Measurements from ENCODE around the gene TUBA1B. TPM values are rescaled to one million over a fixed set of nuclear protein-coding genes. Genes with fewer than 3 reads are reported as not detected.
A peak's percentile ranks its signal among the peaks of the same experiment; 100 is the strongest.

Gene TUBA1B
- total RNA-seq, 1 experiment from 2014 or later: 4,374 TPM

DNA sequence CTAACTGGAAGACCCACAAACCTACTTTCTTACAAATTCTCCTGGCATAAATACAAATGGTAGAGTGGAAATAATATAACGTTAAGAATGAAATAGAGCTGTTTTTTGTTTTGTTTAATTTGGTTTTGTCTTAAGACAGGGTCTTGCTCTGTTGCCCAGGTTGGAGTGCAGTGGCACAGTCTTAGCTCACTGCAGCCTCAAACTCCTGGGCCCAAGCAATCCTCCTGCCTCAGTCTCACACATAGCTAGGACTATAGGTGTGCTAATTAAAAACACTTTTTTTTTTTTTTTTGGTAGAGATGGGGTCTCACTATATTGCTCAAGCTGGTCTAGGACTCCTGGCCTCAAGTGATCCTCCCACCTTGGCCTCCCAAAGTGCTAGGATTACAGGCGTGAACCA, 32.5 kb downstream of the TUBA1B start:
- ATAC-seq: no peak
- H3K4me2 ChIP-seq (ENCODE audit: low read length): no peak overlapping the region
- H3K4me3 ChIP-seq (ENCODE audit: low read length): no peak overlapping the region
- H3K9ac ChIP-seq (ENCODE audit: low read length): no peak overlapping the region
- H4K20me1 ChIP-seq (ENCODE audit: low read length): no peaks in the 10 kb centered on the region
- ChIA-PET CTCF (interaction anchor here (0.5 to 1.7 kb wide), 3 partner anchors 10 to 117 kb away, joined by 4 to 13 read pairs (median 4); no protein-coding TSS in a partner anchor), POLR2A (ENCODE audit: unreplicated experiment) (no interaction called here)
- peaks cover 2% of the 10 kb centered on the region; the same call in 1 of the 2 replicates for H3K36me3 ChIP-seq (ENCODE audit: low read depth, low read length)
- intact Hi-C loops (cut with micrococcal nuclease): no loop called here
- H3K9me3 ChIP-seq (ENCODE audit: low read length): no peaks in the 10 kb centered on the region
- no TSS peak for BruUV-seq (replicated peaks)
- no peaks in the 10 kb centered on the region for H3F3A ChIP-seq (ENCODE audit: low read length, unreplicated experiment)
- H2AFZ ChIP-seq (ENCODE audit: low read length): no peak overlapping the region
- no peak overlapping the region for H3K27ac ChIP-seq (ENCODE audit: low read length)
- H3K27me3 ChIP-seq (ENCODE audit: low read length): peaks cover 8% of the 10 kb centered on the region
- TF ChIP-seq CTCF (conservative IDR thresholded peaks at IDR 0.05; ENCODE audit: low read depth, low read length) (no peak), EZH2phosphoT487 (IDR thresholded peaks at IDR 0.05; ENCODE audit: borderline replicate concordance, low read length) (no peak), EZH2 (IDR thresholded peaks at IDR 0.05; ENCODE audit: low read length, unreplicated experiment) (no peak)
- no peaks in the 10 kb centered on the region for H3K79me2 ChIP-seq (ENCODE audit: low read length)
- no peaks in the 10 kb centered on the region for H3K9me2 ChIP-seq (replicated peaks; ENCODE audit: low read length)
- H3K4me1 ChIP-seq (ENCODE audit: insufficient read depth, low read length): peaks cover 8% of the 10 kb centered on the region; the same call in 1 of the 2 replicates
- DNase-seq: no peak

GRCh38 chr12:49098035-49098451, 33.2 kb downstream of the TUBA1B start:
- DNase-seq: peak; percentile 58
- ChIA-PET CTCF (interaction anchor here (1.2 to 1.7 kb wide), 2 partner anchors 10 to 23 kb away, joined by 4 to 13 read pairs; no protein-coding TSS in a partner anchor), POLR2A (ENCODE audit: unreplicated experiment) (no interaction called here)

More at GRCh38 chr12:49098035-49098451, 33.2 kb downstream of the TUBA1B start:
- peaks cover 14% of the 10 kb centered on the region for H3K27me3 ChIP-seq (ENCODE audit: low read length)
- H3F3A ChIP-seq (ENCODE audit: low read length, unreplicated experiment): no peaks in the 10 kb centered on the region
- no peaks in the 10 kb centered on the region for H3K79me2 ChIP-seq (ENCODE audit: low read length)
- no peaks in the 10 kb centered on the region for H3K9me2 ChIP-seq (replicated peaks; ENCODE audit: low read length)
- TF ChIP-seq CTCF (conservative IDR thresholded peaks at IDR 0.05; ENCODE audit: low read depth, low read length) (peak; percentile 82), EZH2 (IDR thresholded peaks at IDR 0.05; ENCODE audit: low read length, unreplicated experiment) (no peak), EZH2phosphoT487 (IDR thresholded peaks at IDR 0.05; ENCODE audit: borderline replicate concordance, low read length) (no peak)
- no peak overlapping the region for H3K9ac ChIP-seq (ENCODE audit: low read length)
- no peak for ATAC-seq
- intact Hi-C loops (cut with micrococcal nuclease): no loop called here
- H4K20me1 ChIP-seq (ENCODE audit: low read length): no peaks in the 10 kb centered on the region
- no peak overlapping the region for H2AFZ ChIP-seq (ENCODE audit: low read length)
- no peak overlapping the region for H3K4me3 ChIP-seq (ENCODE audit: low read length)
- no peaks in the 10 kb centered on the region for H3K9me3 ChIP-seq (ENCODE audit: low read length)
- H3K4me2 ChIP-seq (ENCODE audit: low read length): no peak overlapping the region
- H3K27ac ChIP-seq (ENCODE audit: low read length): no peak overlapping the region
- H3K36me3 ChIP-seq (ENCODE audit: low read depth, low read length): peaks cover 2% of the 10 kb centered on the region; the same call in 1 of the 2 replicates
- peaks cover 9% of the 10 kb centered on the region; the same call in 1 of the 2 replicates for H3K4me1 ChIP-seq (ENCODE audit: insufficient read depth, low read length)
- no TSS peak for BruUV-seq (replicated peaks)

Data from PC-3 (cell line).